Measurements from ENCODE around the gene MAGEA9B. TPM values are rescaled to one million over a fixed set of nuclear protein-coding genes. Genes with fewer than 3 reads are reported as not detected.
"Not testable (repeated sequence)": the region's sequence is repeated elsewhere in the genome, so short reads cannot be mapped to it uniquely, and the experiment has no call there.

The MAGEA9B gene
- polyA plus RNA-seq, 3 donors, result not detected

- peak within 1 kb of the TSS; percentile 75 for H3K27ac ChIP-seq (ENCODE audit: low read depth, low read length)
- 0 to 42% (median 0%) methylated on average over 46 to 71 of the region's 71 CpGs for WGBS, 3 donors
These were observed 46.4 kb downstream of the MAGEA9B start, which contains the start of gene EOLA1 for GRCh38 chrX:149540621-149541520. EOLA1 (plus strand) TSS chrX:149541012; CDS start chrX:149545631, 4,619 bp downstream.

- no peak overlapping the region for H3K27ac ChIP-seq (ENCODE audit: low read depth, low read length)
- 2 to 45% (median 4%) methylated on average over 10 to 24 of the region's 24 CpGs for WGBS, 3 donors
These were observed 47.1 kb downstream of the MAGEA9B start for GRCh38 chrX:149540131-149540620.

DNA sequence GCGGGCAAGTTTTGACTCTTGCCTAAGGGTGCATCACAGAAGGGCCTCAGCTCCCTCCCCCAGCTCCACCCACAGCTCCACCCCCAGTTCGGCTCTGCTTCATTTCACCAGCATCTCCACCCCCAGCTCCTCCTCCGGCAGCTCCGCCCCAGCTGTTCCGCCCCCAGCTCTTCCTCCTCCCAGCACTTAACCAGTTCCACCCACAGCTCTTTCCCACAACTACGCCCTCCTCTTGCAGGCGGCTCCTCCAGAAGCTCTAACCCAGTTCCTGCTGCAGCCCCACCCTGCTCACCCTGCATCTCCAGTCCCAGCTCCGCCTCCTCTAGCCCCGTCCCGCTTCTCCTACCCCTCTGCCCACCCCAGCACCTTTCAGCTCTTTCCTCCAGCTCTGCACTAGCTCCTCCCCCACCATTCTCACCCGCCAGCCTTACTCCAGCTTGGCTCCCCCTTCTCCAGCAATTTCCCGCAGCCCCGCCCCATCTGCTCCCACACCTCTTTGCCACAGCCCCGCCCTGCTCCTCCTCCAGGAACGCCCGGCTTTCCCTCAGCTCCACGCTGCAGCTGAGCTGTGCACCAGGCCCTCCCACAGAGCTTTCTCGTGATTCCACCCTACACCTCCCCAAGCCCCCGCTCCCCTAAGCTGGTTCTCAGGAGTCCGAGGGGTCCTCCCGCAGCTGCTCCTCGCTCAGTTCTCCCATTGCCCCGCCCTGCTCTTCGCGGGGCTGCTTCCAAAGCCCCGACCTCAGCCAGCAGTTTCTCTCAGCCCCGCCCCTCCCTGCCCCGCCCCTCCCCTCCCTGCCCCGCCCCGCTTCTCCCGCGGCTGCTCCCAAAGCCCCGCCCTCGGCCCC, 47.8 kb downstream of the MAGEA9B start:
- H3K27ac ChIP-seq (ENCODE audit: low read depth, low read length), result no peak overlapping the region
- 0 to 38% (median 2%) methylated on average over 14 to 31 of the region's 34 CpGs for WGBS, 3 donors

GRCh38 chrX:149537474-149537873, 49.8 kb downstream of the MAGEA9B start:
- H3K27ac ChIP-seq (ENCODE audit: low read depth, low read length), result not testable (repeated sequence)
- 80 to 91% (median 81%) methylated on average over 4 to 8 of the region's 11 CpGs for WGBS, 3 donors

GRCh38 chrX:149534926-149535602, 52.2 kb downstream of the MAGEA9B start:
- 57 to 78% (median 64%) methylated on average over 3 of the region's 3 CpGs for WGBS, 3 donors
- H3K27ac ChIP-seq (ENCODE audit: low read depth, low read length), result not testable (repeated sequence)

DNA sequence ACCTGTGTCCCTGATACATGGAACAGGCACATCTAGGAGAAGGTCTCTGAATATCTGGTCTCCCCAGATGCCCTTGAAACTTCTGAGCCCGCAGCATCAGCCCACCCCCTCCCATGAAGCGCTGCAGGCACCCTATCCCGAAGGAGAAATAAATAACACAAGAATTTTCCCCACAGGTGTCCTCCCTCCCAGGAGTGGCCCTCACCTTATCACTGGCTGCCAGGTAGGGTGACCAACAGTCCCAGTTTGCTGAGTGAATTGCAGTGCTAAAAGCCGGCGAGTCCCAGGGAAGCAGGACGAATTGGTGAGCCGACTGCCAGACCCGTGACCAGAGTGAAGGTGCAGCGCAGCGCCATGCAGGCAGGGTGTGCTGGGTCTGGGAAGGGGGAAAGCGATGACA, 53.3 kb downstream of the MAGEA9B start:
- 32 to 98% (median 86%) methylated on average over 6 to 9 of the region's 11 CpGs for WGBS, 3 donors

DNA sequence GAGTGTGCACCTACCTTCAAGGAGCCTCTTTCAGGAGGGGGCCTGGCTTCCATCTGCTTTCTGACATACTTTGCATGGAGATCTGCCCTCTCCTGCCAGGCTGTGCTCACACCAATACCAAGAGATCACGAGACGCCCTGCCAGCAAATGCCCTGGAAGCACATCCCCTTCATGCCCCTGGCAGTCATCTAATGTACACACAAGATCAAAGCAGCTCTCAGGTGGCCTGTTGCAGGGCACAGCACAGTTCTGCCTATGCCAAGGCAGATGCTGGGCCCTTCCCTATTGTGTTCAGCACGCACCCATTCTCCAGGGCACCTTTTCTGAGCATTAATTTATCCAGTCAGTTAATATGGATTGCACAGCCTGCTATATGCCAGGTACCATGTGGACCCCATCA, 54.4 kb downstream of the MAGEA9B start:
- H3K27ac ChIP-seq (ENCODE audit: low read depth, low read length), result not testable (repeated sequence)
- WGBS, 3 donors, result 100% methylated on average over 1 of the region's 3 CpGs; no CpG with 5 or more reads in 2 of the 3 donors

More for the DNA sequence above, 53.3 kb downstream of the MAGEA9B start:
- not testable (repeated sequence) for H3K27ac ChIP-seq (ENCODE audit: low read depth, low read length)

Other genes with a start within 250 kb of the MAGEA9B start
- gene IDS, start 82.2 kb downstream of the MAGEA9B start, polyA plus RNA-seq, result 10 to 100 TPM; 19.1 to 42.4 (median 35.7) TPM
- gene EOLA1, start 46.4 kb downstream of the MAGEA9B start, polyA plus RNA-seq, result 10 to 100 TPM; 14.2 to 18.2 (median 15.0) TPM
- gene HSFX3, start 37.5 kb downstream of the MAGEA9B start, polyA plus RNA-seq, result not detected
- gene HSFX2, start 7.9 kb upstream of the MAGEA9B start, polyA plus RNA-seq, result under 1 TPM; 0.18 to 0.56 (median 0.37) TPM
- gene TMEM185A, start 44.3 kb upstream of the MAGEA9B start, polyA plus RNA-seq, result 10 to 100 TPM in 2 of 3 donors, 1 to 10 TPM in 1; 6.5 to 13.2 (median 11.7) TPM
- not detected for gene MAGEA11, start 124.6 kb upstream of the MAGEA9B start, polyA plus RNA-seq
- gene HSFX1, start 186.6 kb upstream of the MAGEA9B start, polyA plus RNA-seq, result under 1 TPM in 2 of 3 donors, not detected in 1; 0.29 to 0.31 TPM
- gene MAGEA9, start 194.5 kb upstream of the MAGEA9B start, polyA plus RNA-seq, result not detected

Data from adipose tissue (tissue), 3 donors.